HG03103 (cell line): ENCODE results near the gene OXTR.
"Not testable (repeated sequence)": the region's sequence is repeated elsewhere in the genome, so short reads cannot be mapped to it uniquely, and the experiment has no call there.

Experiments
- ATAC-seq: cut with Tn5 transposase; IDR thresholded peaks from one replicate; pipeline ENCODE4 v1.9.1; 2021; ENCODE audit warnings: low read depth; ENCODE audit not compliant: unreplicated experiment

Gene OXTR

DNA sequence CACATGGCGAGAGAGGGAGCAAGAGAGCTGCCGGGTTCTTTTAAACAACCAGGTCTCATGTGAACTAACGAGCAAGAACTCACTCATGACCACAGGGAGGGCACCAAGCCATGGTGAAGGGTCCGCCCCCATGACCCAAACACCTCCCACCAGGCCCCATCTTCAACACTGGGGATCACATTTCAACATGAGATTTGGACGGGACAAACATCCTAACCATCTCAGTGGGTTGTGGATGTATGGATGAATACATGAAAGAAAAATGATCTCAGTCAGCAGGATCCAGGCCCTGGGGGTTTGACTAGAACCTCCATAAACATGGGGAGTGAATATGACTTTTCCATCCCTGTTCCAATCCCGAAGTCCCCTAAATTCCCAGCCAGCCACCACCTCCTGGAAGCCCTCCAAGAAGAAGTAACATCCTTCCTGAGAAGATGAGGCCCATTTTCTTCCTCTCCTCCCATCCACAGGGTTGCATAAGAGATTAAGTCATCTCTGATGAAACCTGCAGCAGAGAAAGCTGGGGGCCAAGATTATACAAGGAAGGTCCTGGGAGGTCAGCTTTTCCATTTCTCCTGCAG is 26.3 kb downstream of the OXTR start:
- ATAC-seq = no peak

DNA sequence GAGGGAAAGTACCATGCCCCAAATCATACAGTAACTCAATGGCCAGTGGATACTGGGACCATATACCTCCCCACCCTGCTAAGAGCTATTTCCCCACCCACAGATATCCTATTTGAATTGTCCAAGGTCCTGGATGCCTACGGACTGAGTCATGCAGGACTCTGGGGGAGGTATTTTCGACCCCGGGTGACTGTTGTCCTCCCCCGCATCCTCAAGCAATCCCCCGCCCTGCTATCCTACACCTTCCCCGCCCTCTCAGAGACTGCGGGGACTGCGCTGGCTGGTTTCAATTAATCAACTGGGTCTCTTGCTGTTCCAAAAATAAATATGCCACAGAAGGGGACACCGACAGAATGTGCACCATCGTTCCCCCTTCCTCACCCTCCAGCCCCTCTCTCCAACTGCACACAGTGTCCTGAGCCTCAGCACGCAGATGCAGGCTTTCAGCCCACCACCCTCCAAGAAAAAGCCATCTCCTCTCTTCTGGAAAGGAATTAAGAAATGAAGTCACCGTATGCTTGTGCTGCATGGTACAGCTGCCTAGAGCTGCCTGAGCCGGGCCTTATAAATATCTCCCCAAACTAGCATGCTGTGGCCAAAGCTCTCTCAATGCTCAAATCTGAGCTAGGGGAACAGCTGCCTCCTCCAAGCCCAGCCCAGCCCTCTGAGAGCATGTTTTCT is 27.7 kb downstream of the OXTR start:
- ATAC-seq = no peak

DNA sequence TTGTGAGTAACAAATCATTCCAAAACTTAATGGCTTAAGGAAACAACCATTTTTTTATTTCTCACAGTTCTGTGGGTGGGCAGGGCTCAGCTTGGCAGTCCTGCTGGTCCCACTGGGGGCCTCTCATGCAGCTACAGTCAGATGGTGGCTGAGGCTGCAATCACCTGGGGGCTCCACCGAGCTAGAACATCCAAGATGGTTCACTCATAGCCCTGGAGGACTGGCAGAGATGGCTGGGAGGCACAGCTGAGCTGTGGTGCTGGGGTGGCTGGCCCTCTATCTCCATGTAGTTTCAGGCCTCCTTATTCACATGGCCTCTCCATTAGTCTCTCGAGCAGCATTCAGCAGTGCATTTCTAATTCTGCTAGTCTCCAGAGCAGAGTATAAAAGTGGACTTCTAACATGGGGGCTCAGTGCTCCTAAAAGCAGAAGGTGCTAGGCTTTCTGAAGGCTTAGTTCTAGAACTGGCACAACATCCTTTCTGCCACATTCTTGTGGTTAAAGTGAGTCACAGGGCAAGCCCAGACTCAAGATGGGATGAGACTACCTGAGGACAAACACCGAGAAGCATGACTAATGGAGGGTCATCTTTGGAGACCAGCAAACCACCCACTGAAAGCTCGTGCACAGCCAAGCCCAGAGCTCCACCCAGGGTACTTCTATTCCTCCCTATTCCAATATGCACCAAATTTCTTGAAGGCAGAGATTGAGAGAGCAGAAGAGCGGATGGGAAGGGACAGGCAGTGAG is 29.5 kb downstream of the OXTR start:
- ATAC-seq = no peak

DNA sequence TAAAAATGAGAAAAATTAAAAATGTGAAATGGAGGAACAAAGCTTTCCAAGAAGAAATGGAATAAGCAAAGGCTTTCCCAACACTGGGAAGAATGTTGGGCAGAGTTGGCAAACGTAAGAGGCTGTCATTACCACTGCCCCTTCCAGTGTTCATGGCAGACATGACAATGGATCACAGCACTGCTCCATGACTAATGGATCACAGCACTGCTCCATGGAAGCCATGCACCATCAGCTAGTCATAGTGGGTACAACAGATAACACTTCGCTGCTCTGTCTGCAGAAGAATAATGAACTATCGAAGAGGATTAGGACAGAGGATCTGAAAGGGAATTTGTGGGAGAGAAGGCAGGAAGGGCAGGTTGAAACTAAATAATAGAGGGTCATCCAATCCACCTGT is 30.8 kb downstream of the OXTR start:
- ATAC-seq = no peak

DNA sequence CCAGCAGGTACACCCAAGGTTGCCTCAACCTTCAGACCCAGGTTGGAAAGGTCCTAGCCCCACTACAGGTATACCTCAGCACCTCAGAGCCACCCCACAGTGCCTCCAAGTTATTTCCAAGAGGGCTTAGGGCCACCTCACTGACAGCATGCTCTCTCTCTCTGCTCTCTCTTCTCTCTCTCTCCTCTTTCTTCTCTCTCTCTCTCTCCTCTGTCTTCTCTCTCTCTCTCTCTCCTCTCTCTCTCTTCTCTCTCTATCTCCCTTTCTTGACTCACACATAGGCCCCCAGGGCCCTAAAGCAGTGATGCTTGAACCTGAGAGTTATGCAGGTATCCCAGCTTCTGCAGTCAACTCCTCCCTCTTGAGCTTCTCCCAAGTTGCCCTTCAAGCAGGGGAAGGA is 31.6 kb downstream of the OXTR start:
- ATAC-seq = no peak

DNA sequence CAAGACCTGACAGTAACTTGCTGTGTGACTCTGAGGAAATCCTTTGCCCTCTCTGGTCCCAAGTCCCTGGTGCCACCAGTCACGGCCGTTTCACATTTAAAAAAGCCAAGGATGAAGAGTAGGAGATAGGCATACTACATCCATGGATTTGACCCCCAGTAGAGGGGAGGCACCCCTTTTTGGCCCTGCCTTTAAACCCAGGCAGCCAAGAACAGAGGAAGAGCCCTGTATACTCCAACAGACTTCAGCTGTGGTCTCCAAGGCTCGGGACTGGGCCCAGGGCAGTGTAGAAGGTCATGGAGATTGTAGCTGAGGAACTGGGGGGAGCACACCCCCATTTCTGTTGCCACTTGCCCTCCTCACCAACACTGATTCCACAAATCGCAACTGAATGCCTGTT is 32.1 kb downstream of the OXTR start:
- no peak for ATAC-seq

DNA sequence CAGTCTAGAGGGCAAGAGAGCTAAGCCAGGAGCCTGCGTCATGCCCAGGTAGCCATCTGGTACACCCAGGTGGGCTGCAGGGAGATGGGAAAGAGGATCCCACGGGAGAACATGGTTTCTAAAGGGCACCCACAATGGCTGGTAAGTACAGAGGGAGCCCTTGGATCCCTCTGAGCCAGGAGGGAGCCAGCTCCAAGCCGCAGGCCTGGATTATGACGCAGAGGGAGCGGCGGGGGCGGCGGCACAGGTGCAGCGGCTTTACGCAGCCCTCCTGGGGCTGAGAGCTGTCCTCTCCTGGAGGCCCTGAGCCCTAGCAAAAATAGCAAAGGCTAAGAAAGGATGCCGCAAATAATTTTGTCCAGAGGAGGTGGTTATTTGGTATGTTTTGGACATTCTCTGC is 33.0 kb downstream of the OXTR start:
- no peak for ATAC-seq

DNA sequence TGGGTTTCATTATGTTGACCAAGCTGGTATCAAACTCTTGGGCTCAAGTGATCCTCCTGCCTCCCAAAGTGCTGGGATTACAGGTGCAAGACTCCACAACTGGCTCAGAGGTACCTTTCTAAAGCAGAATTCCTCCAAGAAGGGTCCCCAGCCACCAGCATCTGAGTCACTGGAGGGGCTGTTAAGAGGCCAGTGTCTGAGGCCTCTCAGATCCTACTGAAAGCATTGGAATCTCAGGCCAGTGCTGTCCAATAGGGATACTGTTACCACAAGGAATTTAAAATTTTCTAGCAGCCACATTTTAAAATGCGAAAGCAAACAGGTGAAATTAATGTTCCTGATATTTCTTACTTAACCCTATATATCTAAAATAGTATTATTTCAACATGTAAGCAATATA is 34.5 kb downstream of the OXTR start:
- ATAC-seq = no peak

DNA sequence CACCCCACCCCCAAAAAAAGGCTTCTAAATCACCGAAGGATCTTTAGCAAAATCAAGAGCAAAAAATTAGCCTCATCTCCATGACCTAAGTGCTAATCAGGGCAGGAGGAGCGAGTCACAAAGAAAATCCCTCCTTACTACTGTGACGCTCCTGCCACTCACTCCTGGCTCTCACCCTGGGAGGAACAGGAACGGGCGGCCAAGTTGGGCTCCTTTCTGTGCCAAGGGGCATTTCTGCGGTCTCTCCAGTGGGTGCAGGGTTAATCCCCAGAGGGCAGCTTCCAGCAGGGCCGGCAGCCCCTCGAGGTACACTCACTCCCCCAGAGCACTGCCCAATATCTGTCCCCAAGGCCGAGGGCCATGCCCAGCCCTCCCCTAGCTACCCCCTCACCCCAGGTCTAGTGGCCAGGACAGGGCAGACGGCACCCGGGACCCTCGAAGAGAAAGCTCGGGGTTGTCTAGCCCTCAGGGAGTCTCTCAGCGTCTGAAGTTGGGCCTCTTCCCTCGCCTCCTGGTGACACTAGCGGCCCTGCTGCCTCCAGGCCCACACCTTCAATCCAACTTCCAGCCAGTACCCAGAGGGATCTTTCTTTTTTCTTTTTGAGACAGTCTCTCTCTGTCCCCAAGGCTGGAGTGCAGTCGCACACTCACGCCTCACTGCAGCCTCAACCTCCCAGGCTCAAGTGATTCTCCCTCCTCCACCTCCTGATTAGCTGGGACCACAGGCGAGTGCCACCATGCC is 35.1 kb downstream of the OXTR start:
- ATAC-seq = no peak

DNA sequence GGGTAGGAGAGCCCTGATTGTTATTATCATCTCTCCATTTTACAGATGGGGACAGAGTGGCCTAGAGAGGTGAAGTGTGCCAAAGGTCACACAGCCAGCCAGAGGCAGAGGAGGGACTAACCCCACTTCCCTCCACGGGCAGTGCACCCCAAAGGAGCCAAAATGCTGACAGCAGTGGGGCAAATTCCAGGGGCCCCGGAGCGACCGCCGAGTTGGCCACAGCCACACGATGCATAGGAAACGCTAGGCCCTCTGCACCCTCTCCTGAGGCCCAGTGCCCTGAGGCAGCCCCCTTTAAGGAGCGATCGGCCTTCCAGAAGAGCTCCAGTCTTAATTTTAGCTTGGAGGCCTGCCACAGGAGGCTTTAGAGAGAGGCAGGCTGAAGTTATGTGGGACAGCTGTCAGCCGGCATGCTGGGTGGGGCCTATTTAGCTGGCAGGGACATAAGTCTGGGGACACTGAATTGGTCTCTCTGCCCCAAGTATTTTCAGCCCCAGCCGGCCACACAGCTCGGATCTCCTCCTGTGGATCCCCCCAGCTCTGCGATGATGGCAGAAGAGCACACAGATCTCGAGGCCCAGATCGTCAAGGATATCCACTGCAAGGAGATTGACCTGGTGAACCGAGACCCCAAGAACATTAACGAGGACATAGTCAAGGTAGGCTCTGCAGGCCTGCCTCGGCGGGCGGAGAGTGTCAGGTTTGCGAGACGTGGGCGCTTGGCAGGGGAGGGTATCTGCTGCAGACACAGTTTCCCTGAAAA is 35.9 kb downstream of the OXTR start, which contains the start of gene CAV3:
CAV3 (plus strand) TSS at position 471 of the 763 bp plus-strand sequence; CDS start at position 546, 75 bp downstream.
- ATAC-seq = no peak

DNA sequence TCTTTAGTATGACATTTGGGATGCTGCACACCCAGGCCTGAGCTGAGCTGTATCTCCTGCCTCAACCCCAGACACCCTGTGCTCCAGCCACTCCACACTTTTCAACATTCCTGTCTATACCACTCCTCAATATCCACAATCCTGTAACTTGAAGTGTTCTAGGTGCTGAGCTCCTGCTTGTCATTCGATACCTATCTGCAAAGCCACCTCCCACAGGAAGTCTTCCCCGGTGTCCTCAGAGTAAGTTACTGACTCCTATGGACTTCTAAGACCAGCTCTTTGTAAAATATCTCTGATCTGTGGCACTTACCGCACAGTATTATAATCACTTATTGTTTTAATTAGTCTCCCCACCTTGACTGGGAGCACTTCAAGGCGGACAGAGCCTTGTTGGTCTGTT is 37.0 kb downstream of the OXTR start:
- no peak for ATAC-seq

DNA sequence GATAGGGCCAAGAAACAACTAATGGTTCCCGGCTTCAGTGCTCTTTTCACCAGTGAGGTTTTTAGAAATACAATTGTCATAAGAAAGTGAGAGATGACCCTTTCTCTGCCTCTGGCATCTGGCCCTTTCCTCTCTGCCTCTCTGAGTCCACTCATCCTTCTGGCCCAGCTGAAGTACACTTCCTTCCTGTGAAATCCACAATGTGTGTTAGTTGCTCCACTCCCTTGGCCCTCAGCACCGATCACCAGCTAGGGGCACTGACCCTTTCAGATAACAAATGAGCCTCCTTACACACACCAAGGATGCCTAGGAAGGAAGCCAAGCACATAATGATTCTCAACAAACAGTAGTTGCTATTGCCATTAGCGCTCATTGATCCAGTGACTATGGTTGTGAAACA is 38.8 kb downstream of the OXTR start:
- ATAC-seq = no peak

DNA sequence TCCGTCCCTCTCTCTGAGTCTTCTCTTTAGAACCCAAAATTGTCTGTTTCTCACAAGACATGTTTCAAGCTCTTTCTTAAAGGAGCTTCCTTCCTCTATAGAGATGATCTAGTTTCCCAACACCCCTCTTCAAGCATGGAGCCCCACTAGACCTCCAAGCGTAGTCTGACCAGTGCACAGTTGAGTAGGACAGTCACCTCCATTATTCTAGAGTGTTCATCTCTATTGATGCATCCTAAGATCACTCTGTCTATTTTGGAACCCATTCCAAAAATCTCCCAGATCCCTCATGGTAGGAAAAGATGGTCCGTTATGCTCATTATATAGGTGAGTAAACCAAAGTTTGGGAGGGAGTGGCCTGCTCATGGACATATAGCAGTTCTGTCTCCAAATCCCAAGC is 39.9 kb downstream of the OXTR start:
- ATAC-seq = no peak

DNA sequence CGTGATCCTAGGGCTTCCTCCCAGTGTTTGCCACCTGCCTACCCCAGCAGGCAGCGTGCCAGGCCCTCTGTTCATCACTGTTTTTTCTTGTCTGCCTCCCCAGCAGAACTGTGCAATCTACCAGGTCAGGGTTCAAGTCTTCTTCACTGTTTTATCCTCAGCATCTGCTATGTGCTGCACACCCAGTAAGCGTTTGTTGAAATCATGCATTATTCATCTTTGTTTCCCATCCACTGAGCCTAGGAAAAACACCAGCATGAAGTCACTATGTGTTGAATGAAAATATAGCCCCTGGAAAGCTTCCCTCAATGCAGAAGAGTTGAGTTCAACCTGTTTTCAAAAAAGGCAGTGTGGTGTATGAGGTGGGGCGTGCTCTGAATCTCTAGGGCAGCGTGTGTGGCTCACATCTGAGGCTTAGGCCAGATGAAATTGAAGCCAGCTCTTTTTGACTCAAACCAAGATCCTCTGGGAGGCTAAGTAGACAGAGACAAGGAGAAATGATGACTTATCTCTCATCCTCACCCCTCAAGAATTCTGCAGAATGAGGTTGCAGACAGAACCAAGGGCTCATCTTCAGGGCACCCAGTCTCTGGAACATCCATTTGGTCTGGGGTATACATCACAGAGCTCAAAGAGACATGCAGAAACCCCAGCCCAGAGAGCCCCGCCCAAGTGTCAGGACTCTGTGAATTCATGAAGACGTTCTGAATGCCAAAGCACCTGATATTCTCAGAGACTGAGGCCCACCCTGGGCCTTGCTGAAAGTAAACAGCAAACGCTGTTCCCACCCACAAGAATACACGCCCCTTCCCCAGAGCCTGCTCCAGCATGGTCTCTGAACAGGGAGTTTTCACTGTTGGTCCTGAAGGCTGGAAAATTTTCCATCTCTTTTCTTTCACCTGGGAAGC is 41.6 kb downstream of the OXTR start:
- no peak for ATAC-seq

DNA sequence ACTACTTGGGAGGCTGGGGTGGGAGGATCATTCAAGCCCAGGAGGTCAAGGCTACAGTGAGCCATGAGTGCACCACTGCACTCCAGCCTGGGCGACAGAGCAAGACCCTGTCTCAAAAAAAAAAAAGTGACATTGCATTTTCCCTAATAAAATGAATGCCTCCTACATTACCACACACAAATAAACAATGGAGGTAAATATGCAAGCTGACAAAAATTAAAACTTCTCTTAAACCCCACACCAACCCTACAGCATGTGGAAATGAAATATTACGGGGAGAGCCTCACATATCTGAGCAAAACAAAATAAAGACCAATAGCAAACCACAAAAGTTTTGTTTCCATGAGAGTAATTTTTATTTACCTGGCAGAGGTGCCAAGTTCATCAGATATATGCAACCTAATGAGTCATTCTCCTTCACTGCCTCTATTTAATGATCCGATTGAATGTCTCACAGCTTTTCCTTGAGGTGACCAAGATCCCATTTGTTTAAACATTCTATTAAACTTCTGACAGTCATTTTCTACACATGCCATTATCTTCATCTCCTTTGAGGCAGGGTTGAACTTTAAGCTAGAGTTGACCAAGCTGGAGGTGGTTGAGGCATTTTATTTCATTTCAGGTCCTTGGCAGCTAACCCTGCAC is 45.2 kb downstream of the OXTR start:
- ATAC-seq = no peak

DNA sequence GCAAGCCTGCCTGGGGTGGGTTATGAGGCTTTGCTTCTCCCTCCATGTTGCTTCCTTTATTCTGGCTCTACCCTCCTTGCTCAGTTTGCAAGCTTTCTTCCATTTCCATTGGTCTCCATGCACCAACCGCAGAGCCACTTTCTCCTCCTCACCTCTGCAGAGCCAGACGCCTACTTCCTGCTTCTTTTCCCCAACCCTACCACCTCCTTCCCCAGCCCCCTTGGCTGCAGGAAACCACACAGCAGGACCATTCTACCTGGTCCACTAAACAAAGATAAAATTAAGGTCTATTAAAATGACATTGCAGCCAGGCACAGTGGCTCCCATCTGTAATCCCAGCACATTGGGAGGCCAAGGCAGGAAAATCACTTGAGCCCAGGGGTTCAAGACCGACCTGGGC is 45.8 kb downstream of the OXTR start:
- ATAC-seq = no peak

DNA sequence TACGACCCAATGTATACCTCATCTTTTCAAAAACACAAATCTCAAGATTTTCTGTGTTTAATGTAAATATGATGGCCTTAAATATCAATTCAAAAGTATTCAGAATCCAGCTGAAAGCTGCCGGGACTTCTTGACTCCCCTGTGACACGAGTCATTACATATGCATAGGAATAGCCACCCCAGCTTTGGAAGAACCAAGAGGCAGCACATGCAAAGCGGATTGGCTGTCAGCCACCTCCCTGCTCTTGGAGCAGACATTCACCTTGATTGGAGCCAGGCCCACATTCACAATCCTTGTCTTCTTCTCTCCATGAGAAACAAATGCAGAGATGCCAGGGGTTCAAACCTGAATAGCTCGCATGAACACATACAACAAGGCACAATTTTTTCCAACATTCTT is 46.6 kb downstream of the OXTR start:
- no peak for ATAC-seq

DNA sequence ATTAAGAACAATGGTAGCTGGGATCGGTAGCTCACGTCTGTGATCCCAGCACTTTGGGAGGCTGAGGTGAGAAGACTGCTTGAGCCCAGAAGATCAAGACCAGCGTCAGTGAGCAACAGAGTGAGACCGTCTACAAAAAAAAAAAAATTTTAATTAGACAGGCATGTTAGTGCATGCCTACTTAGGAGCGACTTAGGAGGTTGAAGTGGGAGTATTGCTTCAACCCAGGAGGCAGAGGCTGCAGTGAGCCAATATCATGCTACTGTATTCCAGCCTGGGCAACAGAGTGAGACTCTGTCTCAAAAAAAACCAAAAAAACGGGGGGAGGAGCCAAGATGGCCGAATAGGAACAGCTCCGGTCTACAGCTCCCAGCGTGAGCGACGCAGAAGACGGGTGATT is 53.7 kb downstream of the OXTR start:
- ATAC-seq = not testable (repeated sequence)
